ENCODE results near the gene TNNT3.

Gene TNNT3

GRCh38 chr11:1917523-1918435 is 1.7 kb upstream of the TNNT3 start:
- no peak for TF ChIP-seq RARB (CRISPR knock-in tag; IDR thresholded peaks at IDR 0.05)
- no peak for TF ChIP-seq ZNF8 (CRISPR knock-in tag; IDR thresholded peaks at IDR 0.05)
- TF ChIP-seq ZNF565 (CRISPR knock-in tag; conservative IDR thresholded peaks at IDR 0.05; ENCODE audit: low read depth) = no peak
- TF ChIP-seq, protein P1, sequence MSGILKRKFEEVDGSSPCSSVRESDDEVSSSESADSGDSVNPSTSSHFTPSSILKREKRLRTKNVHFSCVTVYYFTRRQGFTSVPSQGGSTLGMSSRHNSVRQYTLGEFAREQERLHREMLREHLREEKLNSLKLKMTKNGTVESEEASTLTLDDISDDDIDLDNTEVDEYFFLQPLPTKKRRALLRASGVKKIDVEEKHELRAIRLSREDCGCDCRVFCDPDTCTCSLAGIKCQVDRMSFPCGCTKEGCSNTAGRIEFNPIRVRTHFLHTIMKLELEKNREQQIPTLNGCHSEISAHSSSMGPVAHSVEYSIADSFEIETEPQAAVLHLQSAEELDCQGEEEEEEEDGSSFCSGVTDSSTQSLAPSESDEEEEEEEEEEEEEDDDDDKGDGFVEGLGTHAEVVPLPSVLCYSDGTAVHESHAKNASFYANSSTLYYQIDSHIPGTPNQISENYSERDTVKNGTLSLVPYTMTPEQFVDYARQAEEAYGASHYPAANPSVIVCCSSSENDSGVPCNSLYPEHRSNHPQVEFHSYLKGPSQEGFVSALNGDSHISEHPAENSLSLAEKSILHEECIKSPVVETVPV (CRISPR knock-in tag; IDR thresholded peaks at IDR 0.05) = no peak
- no peak for TF ChIP-seq SNAI2 (CRISPR knock-in tag; IDR thresholded peaks at IDR 0.05)
- no peak for TF ChIP-seq ZFP30 (CRISPR knock-in tag; IDR thresholded peaks at IDR 0.05)
- TF ChIP-seq ARNTL (CRISPR knock-in tag; IDR thresholded peaks at IDR 0.05; ENCODE audit: borderline replicate concordance, low read depth) = no peak
- no peak for TF ChIP-seq CSDC2 (CRISPR knock-in tag; IDR thresholded peaks at IDR 0.05)
- TF ChIP-seq TCF4 (CRISPR knock-in tag; IDR thresholded peaks at IDR 0.05; ENCODE audit: borderline replicate concordance) = no peak
- no peak for TF ChIP-seq OSR1 (CRISPR knock-in tag; IDR thresholded peaks at IDR 0.05)
- TF ChIP-seq ISL1 (CRISPR knock-in tag; IDR thresholded peaks at IDR 0.05) = no peak
- TF ChIP-seq ZNF70 (CRISPR knock-in tag; IDR thresholded peaks at IDR 0.05) = no peak
- no peak for TF ChIP-seq ZC3H10 (CRISPR knock-in tag; IDR thresholded peaks at IDR 0.05)
- no peak for TF ChIP-seq TOX (CRISPR knock-in tag; IDR thresholded peaks at IDR 0.05; ENCODE audit: borderline replicate concordance)
- no peak for TF ChIP-seq CREB5 (CRISPR knock-in tag; IDR thresholded peaks at IDR 0.05; ENCODE audit: low read depth)
- no peak for TF ChIP-seq GLIS3 (CRISPR knock-in tag; IDR thresholded peaks at IDR 0.05)
- TF ChIP-seq, protein P2, sequence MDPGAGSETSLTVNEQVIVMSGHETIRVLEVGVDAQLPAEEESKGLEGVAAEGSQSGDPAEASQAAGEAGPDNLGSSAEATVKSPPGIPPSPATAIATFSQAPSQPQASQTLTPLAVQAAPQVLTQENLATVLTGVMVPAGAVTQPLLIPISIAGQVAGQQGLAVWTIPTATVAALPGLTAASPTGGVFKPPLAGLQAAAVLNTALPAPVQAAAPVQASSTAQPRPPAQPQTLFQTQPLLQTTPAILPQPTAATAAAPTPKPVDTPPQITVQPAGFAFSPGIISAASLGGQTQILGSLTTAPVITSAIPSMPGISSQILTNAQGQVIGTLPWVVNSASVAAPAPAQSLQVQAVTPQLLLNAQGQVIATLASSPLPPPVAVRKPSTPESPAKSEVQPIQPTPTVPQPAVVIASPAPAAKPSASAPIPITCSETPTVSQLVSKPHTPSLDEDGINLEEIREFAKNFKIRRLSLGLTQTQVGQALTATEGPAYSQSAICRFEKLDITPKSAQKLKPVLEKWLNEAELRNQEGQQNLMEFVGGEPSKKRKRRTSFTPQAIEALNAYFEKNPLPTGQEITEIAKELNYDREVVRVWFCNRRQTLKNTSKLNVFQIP (CRISPR knock-in tag; IDR thresholded peaks at IDR 0.05; ENCODE audit: borderline replicate concordance, low read depth) = no peak
- TF ChIP-seq TSHZ2 (CRISPR knock-in tag; IDR thresholded peaks at IDR 0.05) = no peak
- peak; percentile 45; the same call in 2 of the 3 replicates for ATAC-seq

- ATAC-seq = peak; percentile 48
- TF ChIP-seq ZC3H10 (CRISPR knock-in tag; IDR thresholded peaks at IDR 0.05) (no peak), RARB (CRISPR knock-in tag; IDR thresholded peaks at IDR 0.05) (no peak), GLIS3 (CRISPR knock-in tag; IDR thresholded peaks at IDR 0.05) (no peak), TSHZ2 (CRISPR knock-in tag; IDR thresholded peaks at IDR 0.05) (no peak), SNAI2 (CRISPR knock-in tag; IDR thresholded peaks at IDR 0.05) (no peak), CSDC2 (CRISPR knock-in tag; IDR thresholded peaks at IDR 0.05) (no peak), ESRRG (CRISPR knock-in tag; IDR thresholded peaks at IDR 0.05) (no peak), ARNTL (CRISPR knock-in tag; IDR thresholded peaks at IDR 0.05; ENCODE audit: borderline replicate concordance, low read depth) (no peak), ZNF8 (CRISPR knock-in tag; IDR thresholded peaks at IDR 0.05) (no peak)
These were observed 827 bp upstream of the TNNT3 start for GRCh38 chr11:1918436-1919315.

All from SK-N-SH treated with all-trans-retinoic acid at 6 μM for 48 hours (cell line).